Natural killer cell (primary cell): Measurements from ENCODE around the gene CNGA1. TPM values are rescaled to one million over a fixed set of nuclear protein-coding genes. Genes with fewer than 3 reads are reported as not detected.

Experiments used
- ATAC-seq, 3 donors: fragments of 150-1000 bp in 2 of 3; fragments of 200-7000 bp in 1 of 3; cut with Tn5 transposase; 1 replicate in 1 of 3; 2 replicates in 2 of 3; pipeline ENCODE4 v1.10.0; 2021; ENCODE audit warnings: mild to moderate bottlenecking in 2 of 3, moderate library complexity in 2 of 3
- DNase-seq, 2 donors: peaks; one replicate each; pipeline versions ENCODE4 v3.0.0 to v3.0.0-alpha.2; 2013 to 2021; ENCODE audit warnings: mixed read lengths in 1 of 2
- H3K27ac ChIP-seq: one replicate; pipeline ENCODE4 v1.5.1; 2013; ENCODE audit warnings: mild to moderate bottlenecking, low read length
- H3K27me3 ChIP-seq: one replicate; pipeline ENCODE4 v1.6.1; 2013; ENCODE audit warnings: low read length; ENCODE audit not compliant: control insufficient read depth, insufficient read depth
- H3K36me3 ChIP-seq: one replicate; pipeline ENCODE4 v1.6.1; 2013; ENCODE audit warnings: low read length; ENCODE audit not compliant: control insufficient read depth, insufficient read depth
- H3K4me1 ChIP-seq: one replicate; pipeline ENCODE4 v1.6.1; 2013; ENCODE audit warnings: low read length; ENCODE audit not compliant: control insufficient read depth, insufficient read depth
- H3K4me3 ChIP-seq: one replicate; pipeline ENCODE4 v1.5.1; 2013; ENCODE audit warnings: low read length
- H3K9me3 ChIP-seq: one replicate; pipeline ENCODE4 v1.6.1; 2013; ENCODE audit warnings: low read length; ENCODE audit not compliant: control insufficient read depth, insufficient read depth
- H3K27ac Mint-ChIP-seq, 2 donors: one replicate each; pipeline ENCODE4 v1.8.0; 2022; ENCODE audit warnings: mild to moderate bottlenecking in 2 of 2, mixed read lengths in 2 of 2, moderate library complexity in 1 of 2
- H3K27me3 Mint-ChIP-seq, 2 donors: one replicate each; pipeline ENCODE4 v1.8.0; 2022; ENCODE audit warnings: low read depth in 2 of 2, mixed read lengths in 2 of 2
- H3K36me3 Mint-ChIP-seq: one replicate; pipeline ENCODE4 v1.8.0; 2022; ENCODE audit warnings: mixed read lengths
- H3K4me1 Mint-ChIP-seq, 2 donors: one replicate each; pipeline ENCODE4 v1.8.0; 2022; ENCODE audit warnings: mixed read lengths in 2 of 2
- H3K4me3 Mint-ChIP-seq: one replicate; pipeline ENCODE4 v1.8.0; 2022; ENCODE audit warnings: mild to moderate bottlenecking, moderate library complexity, mixed read lengths
- H3K9me3 Mint-ChIP-seq, 2 donors: one replicate each; pipeline ENCODE4 v1.8.0; 2022; ENCODE audit warnings: mixed read lengths in 2 of 2
- CTCF ChIP-seq: fragments of 200-600 bp; IDR thresholded peaks from one replicate; pipeline ENCODE4 v1.8.0; 2022; ENCODE audit warnings: antibody characterized with exemption
- WGBS: methylation state at CpG from one replicate; pipeline ENCODE4 v1.1.7; 2013; ENCODE audit warnings: missing lambda C conversion rate; ENCODE audit not compliant: insufficient coverage; 5-methylcytosine and 5-hydroxymethylcytosine counted together
- intact Hi-C: fragments of 100-400 bp; cut with micrococcal nuclease; formaldehyde crosslinking; loops from one replicate; pipeline ENCODE4 v1.14.2; 2022
- total RNA-seq, 4 donors: library from RNA; stranded (reverse); fragments of 120-200 nt in 1 of 4; gene quantifications; one replicate each; pipeline versions ENCODE4 v1.2.3 to v1.2.4, GENCODE V29; 2013 to 2022

Gene CNGA1
- total RNA-seq = not detected
- not detected for total RNA-seq (2013)

GRCh38 chr4:48016141-48017107, at the start of gene CNGA1, which contains the start of gene NIPAL1:
Gene CNGA1, minus strand, starts transcription at chr4:48016681. Its CDS starts 63,992 bp downstream, at chr4:47952689.
Gene NIPAL1, plus strand, starts transcription at chr4:48016772. Its CDS starts 68 bp downstream, at chr4:48016840.
- Histone ChIP-seq H3K27ac (no peak within 1 kb of the TSS), H3K27me3 (peaks cover 12% of the 10 kb centered on the region), H3K4me1 (peaks cover 20% of the 10 kb centered on the region), H3K36me3 (no peaks in the 10 kb centered on the region), H3K4me3 (peak within 1 kb of the TSS; percentile 60), H3K9me3 (no peaks in the 10 kb centered on the region)
- ATAC-seq (peak; percentile 88 to 95 (median 93)), DNase-seq (peak; percentile 60 to 79)
- Mint-ChIP-seq H3K4me3 (peak within 1 kb of the TSS; percentile 87), H3K27me3 (peaks cover 27 to 31% of the 10 kb centered on the region in 2 donors), H3K9me3 (no peaks in the 10 kb centered on the region), H3K27ac (peak within 1 kb of the TSS in 1 of 2 donors; percentile 22), H3K36me3 (no peaks in the 10 kb centered on the region), H3K4me1 (peaks cover 6 to 21% of the 10 kb centered on the region in 2 donors)
- no peak for TF ChIP-seq CTCF
- 5% methylated on average over 60 of the region's 60 CpGs for WGBS
- intact Hi-C loops = no loop called here

GRCh38 chr4:48065587-48066052, 49.1 kb upstream of the CNGA1 start:
- ATAC-seq (no peak), DNase-seq (no peak)
- H3K27me3 Mint-ChIP-seq = no peaks in the 10 kb centered on the region
- intact Hi-C loops = no loop called here
- no peaks in the 10 kb centered on the region for H3K9me3 ChIP-seq
- peaks cover 19% of the 10 kb centered on the region for H3K36me3 Mint-ChIP-seq
- peak overlapping the region; percentile 11 to 42 for H3K27ac Mint-ChIP-seq
- H3K27me3 ChIP-seq = no peaks in the 10 kb centered on the region
- no peak for TF ChIP-seq CTCF
- WGBS = 100% methylated on average over 1 of the region's 1 CpG
- no peak overlapping the region for H3K4me3 ChIP-seq
- H3K27ac ChIP-seq = no peak overlapping the region
- H3K4me3 Mint-ChIP-seq = no peak overlapping the region
- peaks cover 4% of the 10 kb centered on the region for H3K4me1 ChIP-seq
- H3K36me3 ChIP-seq = peaks cover 47% of the 10 kb centered on the region
- peaks cover 3% of the 10 kb centered on the region in 2 donors for H3K9me3 Mint-ChIP-seq
- peaks cover 45 to 58% of the 10 kb centered on the region in 2 donors for H3K4me1 Mint-ChIP-seq

GRCh38 chr4:48064349-48064748, 47.9 kb upstream of the CNGA1 start:
- H3K36me3 Mint-ChIP-seq = peaks cover 16% of the 10 kb centered on the region
- H3K4me3 Mint-ChIP-seq = no peak overlapping the region
- no peaks in the 10 kb centered on the region for H3K27me3 Mint-ChIP-seq
- H3K27ac Mint-ChIP-seq = peak overlapping the region; percentile 11 to 42
- no peak overlapping the region for H3K4me3 ChIP-seq
- no peaks in the 10 kb centered on the region for H3K9me3 ChIP-seq
- H3K4me1 Mint-ChIP-seq = peaks cover 53 to 71% of the 10 kb centered on the region in 2 donors
- WGBS = 35% methylated on average over 3 of the region's 3 CpGs
- TF ChIP-seq CTCF = no peak
- H3K9me3 Mint-ChIP-seq = peaks cover 5 to 6% of the 10 kb centered on the region in 2 donors
- H3K4me1 ChIP-seq = peaks cover 8% of the 10 kb centered on the region
- DNase-seq = peak in 1 of 2 donors; percentile 16
- H3K36me3 ChIP-seq = peaks cover 36% of the 10 kb centered on the region
- peak in 2 of 3 donors; percentile 40 to 53 for ATAC-seq
- H3K27me3 ChIP-seq = no peaks in the 10 kb centered on the region
- intact Hi-C loops = no loop called here
- H3K27ac ChIP-seq = no peak overlapping the region
